Vagina (tissue), 2 donors: Measurements from ENCODE around the gene RHOT1.

Source experiments
- CTCF ChIP-seq, 3 experiments: fragments of 450-650 bp in 2 of 3; fragments of 200-600 bp in 1 of 3; sonication (generic) in 1 of 3; IDR thresholded peaks; one replicate each; pipeline ENCODE4 v1.5.1; 2017 to 2019; ENCODE audit warnings: antibody characterized with exemption in 3 of 3, mild to moderate bottlenecking in 2 of 3, moderate library complexity in 2 of 3
- POLR2A ChIP-seq, 2 donors: fragments of 450-650 bp; IDR thresholded peaks; one replicate each; pipeline ENCODE4 v1.6.1; 2017; ENCODE audit warnings: antibody characterized with exemption in 2 of 2, mild to moderate bottlenecking in 2 of 2, moderate library complexity in 2 of 2
- POLR2AphosphoS5 ChIP-seq, 2 donors: sonication (generic); formaldehyde crosslinking; IDR thresholded peaks; one replicate each; pipeline ENCODE4 v1.9.0; 2017; ENCODE audit warnings: antibody characterized with exemption in 2 of 2, mild to moderate bottlenecking in 2 of 2, low read depth in 1 of 2; ENCODE audit not compliant: insufficient read depth in 1 of 2

- TF ChIP-seq CTCF (IDR thresholded peaks at IDR 0.05) = no peak
- no peak for TF ChIP-seq POLR2A (IDR thresholded peaks at IDR 0.05)
- no peak for TF ChIP-seq POLR2AphosphoS5 (IDR thresholded peaks at IDR 0.05; ENCODE audit: insufficient read depth in 1 of 2, low read depth in 1 of 2)
These were observed 125.4 kb downstream of the RHOT1 start for GRCh38 chr17:32267690-32268205.
